Measurements from ENCODE around the gene MBTPS1.

MBTPS1 gene

DNA sequence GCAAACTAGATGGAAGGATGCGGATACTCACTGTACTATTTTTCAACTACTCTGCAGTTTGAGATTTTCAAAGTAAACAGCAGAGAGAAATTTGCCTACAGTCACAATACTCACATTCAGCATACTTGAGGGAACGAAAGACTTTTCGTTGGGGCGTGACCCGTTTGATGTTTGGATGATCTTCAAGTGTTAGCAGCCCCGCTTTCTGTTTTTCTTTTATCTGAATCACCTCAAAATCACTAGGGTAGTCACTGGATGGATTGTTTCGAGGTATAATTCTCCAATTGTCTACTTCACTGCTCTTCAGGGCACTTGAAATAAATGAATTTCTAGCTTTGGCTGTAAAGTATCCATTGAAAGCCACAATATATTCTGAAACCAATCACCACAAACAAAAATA, 17.8 kb downstream of the MBTPS1 start:
- no peak for DNase-seq (ENCODE audit: low read depth)

DNA sequence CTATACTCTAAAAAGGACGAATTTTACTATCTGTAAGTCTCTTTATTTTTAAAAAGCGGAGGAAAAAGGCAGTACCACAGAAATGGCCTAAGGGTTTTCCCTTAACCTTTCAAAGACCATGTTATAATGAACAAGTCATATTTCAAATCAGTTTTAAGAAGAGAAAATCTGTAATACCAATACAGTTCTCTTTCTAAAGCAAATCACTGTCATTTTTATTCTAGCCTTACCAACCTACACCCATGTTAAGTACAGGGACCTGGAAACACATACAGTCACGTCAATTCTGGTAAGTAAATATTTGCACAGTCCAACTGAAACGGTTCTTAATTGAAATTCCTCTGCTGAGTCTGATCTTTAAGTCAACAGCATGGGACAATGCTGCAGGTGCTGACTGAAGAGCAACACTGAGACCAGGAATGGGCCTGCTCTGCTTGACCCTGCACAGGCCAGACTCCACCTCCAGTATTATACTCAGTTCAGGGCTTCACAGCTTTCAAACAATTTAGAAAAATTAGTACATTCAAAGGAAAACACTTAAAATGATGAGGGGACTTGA, 20.2 kb downstream of the MBTPS1 start:
- DNase-seq (ENCODE audit: low read depth) = no peak

DNA sequence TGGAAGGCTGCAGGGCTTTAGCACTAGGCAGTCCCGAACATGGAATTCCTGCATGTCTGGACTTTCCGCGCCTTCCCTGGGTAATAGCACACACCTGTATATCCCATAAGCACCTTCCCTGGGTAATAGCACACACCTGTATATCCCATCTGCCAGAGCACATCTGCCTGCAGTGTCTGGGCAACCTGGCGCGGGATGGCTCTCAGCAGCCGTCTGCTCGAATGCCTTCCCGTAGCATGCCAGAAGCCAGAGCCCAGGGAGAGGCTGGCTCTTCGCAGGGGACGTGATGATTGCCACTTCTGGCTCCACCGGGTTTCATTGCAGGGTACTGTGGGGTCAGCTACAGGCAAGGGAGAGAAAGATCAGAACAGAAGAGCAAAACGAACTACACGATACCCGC, 21.3 kb downstream of the MBTPS1 start:
- no peak for DNase-seq (ENCODE audit: low read depth)

DNA sequence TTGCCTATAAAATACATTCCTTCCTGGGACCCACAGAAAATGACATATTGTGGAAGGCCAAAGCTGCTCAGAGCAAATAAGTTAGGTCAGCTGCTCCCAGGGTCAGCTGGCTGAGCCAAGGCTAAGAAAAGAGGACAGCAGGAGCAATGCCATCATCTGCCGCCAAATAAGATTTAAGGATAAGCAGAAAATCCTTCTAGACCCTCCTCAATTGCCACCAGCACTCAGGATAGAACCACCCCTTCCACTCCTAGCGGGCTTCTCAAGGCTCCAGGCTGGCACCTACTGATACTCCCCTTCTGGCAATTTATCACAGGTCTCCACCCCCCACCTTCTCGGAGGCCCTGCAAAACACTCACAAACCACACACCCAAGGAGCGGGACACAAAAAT, 22.9 kb downstream of the MBTPS1 start:
- no peak for DNase-seq (ENCODE audit: low read depth)

DNA sequence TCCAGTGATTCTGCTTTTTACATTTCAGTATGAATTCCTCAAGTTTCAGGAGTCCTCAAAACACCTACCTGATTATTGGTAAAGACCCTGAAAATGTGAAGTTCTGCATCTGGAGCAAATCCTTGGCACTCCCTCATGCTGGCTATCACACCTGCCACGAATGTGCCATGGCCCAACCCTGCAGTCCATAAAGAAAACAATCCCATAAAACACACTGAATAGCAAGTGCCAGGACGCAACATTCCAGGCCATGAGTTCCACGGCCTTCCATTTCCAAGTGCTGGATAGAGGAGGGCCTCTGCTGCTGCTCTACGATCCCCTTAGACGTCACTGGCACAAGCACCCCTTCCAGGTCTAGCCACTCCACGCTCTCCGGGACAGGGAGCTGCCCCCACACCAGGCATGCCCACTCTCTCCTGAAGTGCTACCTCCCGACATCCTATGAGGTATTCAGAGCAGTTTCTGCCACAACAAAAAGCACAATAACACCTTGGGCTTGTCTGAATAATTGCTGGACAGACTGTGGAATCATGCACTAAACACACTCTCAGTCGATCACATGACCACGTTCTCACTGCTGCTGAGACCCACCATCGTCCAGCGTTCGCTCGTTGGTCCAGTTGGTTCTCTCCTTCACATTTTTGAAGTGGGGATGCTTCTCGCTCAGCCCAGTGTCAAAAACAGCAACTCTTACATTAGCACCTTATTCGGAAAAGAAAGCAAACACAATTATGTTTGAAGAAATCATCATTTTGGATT, 23.4 kb downstream of the MBTPS1 start:
- no peak for DNase-seq (ENCODE audit: low read depth)

DNA sequence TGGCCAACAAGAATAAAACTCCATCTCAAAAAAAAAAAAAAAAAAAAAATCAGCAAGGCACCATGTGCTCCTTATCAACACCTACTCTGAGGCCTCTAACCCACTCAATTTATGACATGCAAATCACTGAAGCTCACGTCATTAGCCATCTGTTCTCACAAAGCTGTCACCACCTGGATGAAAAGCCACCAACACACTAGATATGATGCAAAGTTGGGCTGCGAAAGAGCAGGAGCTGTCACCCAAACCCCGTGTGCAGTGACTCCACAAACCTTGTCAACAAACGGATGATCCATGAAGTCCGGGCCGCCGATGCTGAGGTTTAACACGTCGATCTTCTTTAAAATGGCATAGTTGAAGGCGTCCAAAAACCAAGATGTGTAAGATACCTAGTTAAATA, 25.3 kb downstream of the MBTPS1 start:
- no peak for DNase-seq (ENCODE audit: low read depth)

DNA sequence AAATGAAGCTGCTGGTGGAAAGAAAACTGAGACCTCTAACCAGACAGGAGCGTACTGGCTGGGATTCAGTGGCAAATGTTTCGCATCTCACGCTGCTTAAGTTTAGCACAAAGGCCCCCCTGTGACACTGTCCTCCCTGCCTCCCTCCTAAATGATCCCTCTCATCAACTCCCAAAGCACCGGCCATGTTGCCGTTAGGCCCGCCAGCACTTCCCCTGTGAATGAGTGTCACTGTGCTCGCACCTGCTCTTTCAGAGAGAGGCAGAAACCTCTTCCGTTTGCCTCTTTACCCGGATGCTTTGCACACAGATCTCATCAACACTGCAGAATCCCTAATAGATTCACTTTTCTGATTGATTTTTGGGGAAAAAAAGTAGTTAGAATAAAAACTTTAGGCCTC, 26.5 kb downstream of the MBTPS1 start:
- DNase-seq (ENCODE audit: low read depth) = no peak

DNA sequence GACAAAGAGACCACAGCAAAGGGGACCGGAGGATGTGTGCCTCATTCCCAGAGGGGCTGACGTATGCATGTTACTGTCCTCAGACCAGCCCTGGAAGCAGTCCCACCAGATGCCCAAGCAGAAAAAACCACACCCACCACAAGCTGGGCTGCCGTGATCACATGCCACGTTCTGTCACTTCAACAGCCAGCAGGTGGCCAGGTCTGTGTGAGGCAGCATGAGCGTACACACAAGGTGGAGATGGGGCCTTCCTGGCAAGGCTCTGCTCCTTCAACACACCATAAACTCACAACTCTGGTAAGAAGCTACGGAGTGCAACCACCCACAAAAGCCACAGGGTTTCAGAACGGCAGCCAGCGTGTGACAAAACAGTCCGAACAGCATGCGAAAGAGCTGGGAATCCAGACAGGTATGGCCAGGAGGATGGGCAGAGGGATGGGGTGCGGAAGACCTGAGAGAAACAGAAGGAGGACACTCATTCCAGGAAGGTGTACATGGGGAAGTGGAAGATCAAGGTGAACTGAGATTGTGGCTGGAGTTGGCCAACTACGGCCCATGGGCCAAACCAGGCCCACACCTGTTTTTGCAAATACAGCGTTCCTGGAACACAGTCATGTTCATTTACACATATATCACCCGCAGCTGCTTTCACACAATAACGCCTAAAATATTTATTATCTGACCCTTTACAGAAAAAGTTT, 27.9 kb downstream of the MBTPS1 start:
- no peak for DNase-seq (ENCODE audit: low read depth)

DNA sequence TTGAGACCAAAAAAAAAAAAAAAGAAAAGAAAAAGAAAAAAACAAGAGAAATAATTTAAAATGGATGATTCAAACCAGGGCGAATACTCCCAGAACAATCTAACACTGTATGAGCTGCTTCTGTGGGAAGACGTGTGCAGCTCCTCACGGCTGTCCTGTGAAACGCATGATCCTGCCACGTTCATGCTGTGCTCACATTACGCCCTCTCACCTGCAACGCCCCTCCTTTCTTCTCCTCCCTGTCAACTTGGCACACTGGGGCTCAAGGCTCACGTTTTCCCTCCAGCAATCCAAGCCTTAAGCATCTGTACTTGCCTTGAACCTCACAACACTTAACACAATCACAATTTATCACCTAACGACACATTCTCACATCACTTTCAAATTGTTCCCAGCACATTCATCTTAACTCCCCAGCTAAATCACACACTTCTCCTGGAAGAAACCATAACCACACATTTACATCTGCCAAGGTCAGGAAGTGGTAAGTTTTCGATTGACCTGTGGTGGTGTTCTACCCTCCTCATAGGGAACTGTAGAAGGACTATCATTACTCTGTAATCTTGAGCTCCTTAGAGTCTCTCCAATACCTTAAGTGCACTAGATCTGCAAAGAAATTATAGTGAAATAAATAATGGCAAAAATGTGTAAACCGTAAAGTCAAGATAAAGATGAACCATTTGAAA, 29.1 kb downstream of the MBTPS1 start:
- DNase-seq (ENCODE audit: low read depth) = no peak

DNA sequence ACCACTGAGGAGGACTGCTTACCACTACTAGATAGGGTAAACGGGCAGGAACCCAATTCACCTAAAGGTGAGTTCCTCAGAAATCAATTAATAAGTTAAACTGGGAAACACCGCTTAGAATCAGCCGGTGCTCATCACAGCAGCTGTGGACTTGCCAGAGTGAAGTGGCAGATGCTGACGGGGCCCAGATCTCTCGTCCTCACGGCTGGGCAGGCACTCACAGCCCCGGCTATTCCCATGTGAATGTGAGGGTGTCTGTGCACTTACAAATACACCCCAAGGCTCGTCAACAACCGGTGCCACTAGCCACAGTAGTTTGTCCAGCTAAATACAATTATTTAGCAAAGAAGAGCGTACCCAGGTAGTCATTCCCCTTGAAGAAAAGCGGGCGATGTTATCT, 29.7 kb downstream of the MBTPS1 start:
- DNase-seq (ENCODE audit: low read depth) = no peak

DNA sequence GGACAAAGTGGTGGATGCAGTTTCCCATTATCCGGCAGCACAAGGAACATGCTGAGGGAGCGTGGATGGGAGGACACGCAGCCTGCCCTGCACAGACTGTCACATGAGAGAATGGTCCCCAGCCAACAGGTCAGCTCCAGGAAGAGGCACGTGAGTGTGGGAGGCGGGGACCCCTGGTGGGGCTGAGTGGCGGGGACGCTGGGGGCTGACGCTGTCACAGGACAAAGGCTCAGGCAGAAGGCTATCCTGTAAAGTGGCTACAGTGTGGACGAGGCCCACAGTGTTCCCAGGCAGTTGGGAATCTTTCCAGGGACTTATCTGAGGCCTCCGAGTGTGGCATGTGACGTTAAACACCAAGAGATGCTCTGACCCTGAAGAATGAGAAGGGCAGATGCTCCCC, 30.4 kb downstream of the MBTPS1 start:
- no peak for DNase-seq (ENCODE audit: low read depth)

DNA sequence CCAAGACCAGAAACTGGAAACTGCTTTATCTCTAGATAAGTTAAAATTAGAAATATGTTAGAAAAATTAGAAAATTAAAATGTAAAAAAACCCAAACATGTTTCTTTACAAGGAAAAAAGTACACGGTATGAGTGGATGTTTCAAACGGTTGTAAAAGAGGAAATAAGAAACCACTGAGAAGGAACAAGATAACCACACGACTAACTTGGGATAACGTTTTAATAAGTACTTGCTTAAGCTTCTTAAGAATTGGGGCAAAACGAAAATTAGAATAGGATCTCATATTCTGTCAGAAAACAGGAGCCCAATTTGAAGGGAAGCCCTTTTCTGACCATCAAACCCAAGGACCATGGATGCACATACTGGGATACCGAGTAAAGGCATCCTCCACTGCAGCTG, 31.0 kb downstream of the MBTPS1 start:
- DNase-seq (ENCODE audit: low read depth) = no peak

DNA sequence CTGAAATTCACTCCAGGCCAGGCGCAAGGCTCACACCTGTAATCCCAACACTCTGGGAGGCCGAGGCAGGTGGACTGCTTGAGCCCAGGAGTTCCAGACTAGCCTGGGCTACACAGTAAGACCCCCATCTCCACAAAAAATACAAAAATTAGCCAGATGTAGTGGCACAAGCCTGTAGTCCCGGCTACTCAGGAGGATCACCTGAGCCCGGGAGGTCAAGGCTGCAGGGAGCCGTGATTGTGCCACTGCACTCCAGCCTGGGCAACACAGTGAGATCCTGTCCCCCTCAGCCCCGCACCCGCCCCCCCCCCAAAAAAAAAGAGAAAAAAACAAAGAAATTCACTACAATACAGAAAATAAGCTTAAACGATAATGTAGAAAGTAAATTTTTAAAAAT, 31.5 kb downstream of the MBTPS1 start:
- no peak for DNase-seq (ENCODE audit: low read depth)

DNA sequence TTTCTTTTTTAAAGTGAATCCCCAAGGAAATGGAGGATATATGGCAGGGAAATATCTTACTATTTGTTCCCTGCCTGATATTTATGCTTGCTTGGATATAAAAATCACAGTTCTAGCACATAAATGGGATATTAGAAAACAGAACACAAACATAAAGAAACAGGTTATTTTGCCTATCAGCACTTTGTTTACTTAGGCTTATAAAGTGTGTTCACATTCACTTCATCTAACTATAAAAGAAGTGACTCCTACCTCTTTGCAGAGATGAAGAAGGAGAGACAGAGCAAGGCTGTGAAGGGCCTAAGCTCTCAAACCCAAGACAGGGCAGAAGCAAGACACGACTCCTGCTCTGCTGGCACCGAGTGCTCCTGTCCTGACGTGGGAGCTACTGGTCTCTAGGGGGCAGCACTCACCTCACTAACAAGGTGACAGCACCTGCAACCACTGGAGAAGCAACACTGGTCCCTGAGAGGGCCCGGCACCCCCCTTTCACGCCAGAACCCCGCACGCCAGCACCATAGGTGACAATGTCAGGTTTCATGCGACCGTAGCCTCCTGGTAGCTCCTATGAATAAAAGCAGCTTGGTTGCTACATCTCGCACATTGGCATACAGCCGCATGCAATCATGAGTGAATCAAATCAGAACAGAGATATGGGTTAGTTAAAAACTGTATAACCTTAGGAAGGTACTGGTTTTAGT, 32.0 kb downstream of the MBTPS1 start:
- DNase-seq (ENCODE audit: low read depth) = no peak

DNA sequence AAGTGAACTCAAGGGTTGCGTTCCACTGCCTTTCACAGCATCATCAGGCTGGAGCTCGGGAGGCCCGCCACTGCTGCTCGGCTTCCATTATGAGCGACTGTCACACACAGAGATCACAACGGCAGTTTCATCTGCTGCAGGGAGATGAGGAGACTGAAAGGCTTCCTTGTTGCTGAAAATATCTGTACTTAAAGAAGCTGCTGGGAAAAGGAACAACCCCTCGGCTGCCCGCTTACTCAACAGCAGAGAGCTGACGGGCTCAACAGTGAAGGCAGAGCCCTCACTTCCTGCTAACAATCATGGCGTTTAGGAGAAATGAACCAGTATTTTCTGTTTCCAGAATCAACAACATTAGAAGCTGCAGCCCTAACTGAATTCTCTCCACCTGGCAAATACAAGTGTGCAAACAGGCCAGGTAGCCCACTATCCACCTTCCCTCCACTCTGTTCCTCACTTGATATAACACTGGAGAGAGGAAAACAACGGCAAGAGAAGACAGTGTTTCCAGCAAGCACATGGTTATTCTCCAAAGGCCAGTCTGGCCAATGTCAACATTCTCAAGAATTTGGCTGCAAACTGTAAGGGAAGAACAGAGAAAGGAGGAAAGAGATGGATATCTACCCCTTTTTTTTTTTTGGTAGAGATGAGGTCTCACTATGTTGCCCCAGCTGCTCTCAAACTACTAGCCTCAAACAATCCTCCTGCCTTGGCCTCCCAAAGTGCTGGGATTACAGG, 33.7 kb downstream of the MBTPS1 start:
- no peak for DNase-seq (ENCODE audit: low read depth)

DNA sequence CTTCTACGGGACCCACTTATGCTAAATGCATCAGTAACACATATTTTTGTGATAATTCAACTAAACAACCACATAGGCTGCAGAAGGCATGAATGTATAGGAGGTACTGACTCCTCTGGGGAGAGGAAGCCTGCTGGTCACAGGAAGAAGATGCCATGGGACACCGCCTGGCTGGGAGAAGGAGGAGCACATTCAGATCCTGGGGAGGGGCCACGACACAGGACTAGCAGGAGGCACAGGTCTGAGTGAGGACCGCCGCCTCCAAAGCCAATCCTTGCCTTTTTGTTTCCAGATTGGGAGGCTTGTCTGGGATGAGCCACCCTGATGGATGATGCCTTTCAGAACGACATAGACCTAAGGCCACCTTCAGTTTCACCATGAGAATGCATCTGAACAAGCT, 34.6 kb downstream of the MBTPS1 start:
- DNase-seq (ENCODE audit: low read depth) = no peak

DNA sequence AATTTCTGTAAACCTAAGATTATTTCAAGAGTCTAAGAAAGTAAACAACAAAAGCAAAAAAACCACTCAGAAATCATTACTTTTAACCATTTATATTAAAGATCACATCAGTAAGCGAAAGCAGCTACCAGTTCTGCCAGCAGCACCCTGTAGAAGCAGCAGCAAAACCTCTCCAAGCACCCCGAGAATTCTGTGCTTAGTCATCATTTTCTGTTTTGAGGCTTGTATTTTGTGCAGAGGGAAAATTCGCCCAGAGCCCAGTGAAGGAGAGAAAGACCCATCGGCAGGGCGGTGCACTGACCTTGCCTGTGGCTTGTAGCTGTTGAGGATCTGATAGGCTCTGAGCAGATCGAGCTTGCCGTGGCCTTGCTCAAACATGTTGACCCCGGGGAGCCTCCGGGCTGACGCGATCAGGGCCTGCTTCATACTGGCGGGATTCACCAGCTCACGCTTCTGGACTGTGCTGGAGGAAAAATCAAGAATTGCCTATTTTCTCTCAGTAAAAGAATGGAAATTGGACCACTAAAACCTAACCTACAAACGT, 35.2 kb downstream of the MBTPS1 start:
- no peak for DNase-seq (ENCODE audit: low read depth)

DNA sequence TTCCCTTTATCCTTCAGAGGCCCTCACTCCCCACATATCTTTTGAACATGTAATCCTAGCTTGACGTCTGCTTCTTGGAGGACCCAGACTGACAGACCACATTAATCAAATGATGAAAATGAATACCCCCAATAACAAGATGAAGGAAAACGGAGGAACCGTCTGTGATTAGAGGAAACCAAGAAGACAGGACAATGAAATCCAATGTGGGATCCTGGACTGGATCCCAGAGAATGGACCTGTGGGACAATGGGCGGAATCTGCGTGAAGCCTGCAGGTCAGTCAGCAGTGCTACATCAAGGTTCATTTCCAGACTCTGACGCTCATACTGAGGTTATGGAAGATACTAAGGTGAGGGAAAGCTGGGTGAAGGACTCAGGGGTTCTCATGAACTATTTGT, 35.9 kb downstream of the MBTPS1 start:
- no peak for DNase-seq (ENCODE audit: low read depth)

DNA sequence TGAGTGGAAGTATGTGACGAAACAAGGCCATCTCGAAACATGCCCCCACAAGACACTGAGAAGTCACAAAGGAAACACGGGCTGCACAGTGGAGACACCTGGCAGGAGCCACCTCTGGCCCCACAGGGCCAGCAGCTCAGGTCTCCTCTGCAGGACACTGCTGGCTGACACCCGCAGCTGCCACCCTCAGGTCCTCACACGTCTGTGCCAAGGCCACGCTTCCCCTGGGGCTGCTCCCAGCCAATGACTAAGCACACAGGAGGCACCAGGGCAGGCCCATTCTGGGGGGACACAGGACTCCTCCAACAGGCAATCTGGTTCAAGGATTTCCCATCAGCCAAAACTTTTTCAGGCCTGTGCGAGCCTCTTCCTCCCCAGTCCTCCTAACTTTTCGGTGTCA, 36.4 kb downstream of the MBTPS1 start:
- DNase-seq (ENCODE audit: low read depth) = no peak

DNA sequence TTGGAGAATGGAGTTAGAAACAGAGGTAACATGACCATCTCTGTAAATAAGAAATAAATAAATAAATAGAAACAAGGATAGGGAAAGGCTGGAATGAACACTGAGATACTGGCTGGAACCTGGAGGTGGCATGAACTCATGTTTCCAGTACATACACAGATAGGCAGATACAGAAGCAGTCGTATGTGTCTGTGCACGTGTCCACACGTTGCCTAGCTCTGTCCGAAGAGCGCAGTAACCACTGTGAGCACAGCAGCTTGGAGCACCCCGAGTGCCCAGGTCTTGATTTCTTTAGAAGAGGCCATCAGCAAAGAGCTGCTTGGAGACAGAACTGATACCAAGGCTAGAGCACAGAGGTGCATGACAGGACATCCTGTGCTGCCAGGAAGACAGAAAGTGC, 37.1 kb downstream of the MBTPS1 start:
- DNase-seq (ENCODE audit: low read depth) = no peak

DNA sequence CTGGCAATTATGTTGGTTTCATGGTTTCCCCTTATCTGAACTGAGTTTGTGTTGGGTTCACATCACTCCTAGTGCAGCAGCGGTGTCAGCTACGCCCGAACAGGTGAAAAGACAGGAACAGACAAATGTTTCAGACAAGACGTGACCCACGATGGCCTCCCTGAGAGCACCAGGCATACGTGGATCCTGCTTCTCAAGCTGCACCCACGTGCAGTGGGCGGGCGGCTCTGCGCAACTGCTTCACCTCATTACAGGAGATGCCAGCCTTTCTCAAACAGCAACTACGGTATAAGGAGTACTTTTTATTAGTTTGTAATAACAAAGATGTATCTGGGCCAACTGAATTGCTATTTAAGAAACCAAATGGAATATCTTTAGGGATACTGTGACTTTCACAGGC, 41.4 kb downstream of the MBTPS1 start:
- DNase-seq (ENCODE audit: low read depth) = no peak
